ENCODE data around the gene C1QA.

DNA sequence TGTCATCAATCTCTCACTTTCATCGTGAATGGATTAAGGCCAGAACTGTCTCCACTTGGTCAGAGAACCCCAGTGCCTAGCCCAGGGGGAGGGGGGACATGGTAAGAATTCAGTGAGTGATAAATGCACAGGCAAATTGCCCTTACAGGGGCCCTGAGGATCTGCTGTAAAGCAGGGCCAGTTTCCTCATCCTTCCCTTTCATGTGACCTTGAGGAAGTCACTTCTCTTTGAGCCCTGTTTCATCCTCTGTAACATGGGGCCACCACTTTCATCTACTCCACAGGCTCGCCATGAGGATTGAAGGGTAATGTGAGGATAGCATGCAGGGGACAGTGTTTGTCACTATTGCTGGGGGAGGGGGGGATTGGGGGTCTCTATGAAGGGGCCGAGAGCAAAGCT is 28.1 kb upstream of the C1QA start:
- TF ChIP-seq, protein P1, sequence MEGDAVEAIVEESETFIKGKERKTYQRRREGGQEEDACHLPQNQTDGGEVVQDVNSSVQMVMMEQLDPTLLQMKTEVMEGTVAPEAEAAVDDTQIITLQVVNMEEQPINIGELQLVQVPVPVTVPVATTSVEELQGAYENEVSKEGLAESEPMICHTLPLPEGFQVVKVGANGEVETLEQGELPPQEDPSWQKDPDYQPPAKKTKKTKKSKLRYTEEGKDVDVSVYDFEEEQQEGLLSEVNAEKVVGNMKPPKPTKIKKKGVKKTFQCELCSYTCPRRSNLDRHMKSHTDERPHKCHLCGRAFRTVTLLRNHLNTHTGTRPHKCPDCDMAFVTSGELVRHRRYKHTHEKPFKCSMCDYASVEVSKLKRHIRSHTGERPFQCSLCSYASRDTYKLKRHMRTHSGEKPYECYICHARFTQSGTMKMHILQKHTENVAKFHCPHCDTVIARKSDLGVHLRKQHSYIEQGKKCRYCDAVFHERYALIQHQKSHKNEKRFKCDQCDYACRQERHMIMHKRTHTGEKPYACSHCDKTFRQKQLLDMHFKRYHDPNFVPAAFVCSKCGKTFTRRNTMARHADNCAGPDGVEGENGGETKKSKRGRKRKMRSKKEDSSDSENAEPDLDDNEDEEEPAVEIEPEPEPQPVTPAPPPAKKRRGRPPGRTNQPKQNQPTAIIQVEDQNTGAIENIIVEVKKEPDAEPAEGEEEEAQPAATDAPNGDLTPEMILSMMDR (IDR thresholded peaks at IDR 0.05; ENCODE audit: insufficient read depth, low read length), result no peak
- no peak for TF ChIP-seq POLR2AphosphoS5 (IDR thresholded peaks at IDR 0.05; ENCODE audit: low read depth)
- no peak for TF ChIP-seq GABPA (IDR thresholded peaks at IDR 0.05; ENCODE audit: low read depth)
